Neural crest cell (in vitro differentiated cells): ENCODE results near the gene TBC1D24. TPM values are rescaled to one million over a fixed set of nuclear protein-coding genes. Genes with fewer than 3 reads are reported as not detected.

Experiments used
- DNase-seq: peaks from one replicate; pipeline ENCODE4 v3.0.0; 2021; ENCODE audit warnings: low read depth, mixed read lengths, low spot score
- H3K27ac Mint-ChIP-seq: one replicate; pipeline ENCODE4 v1.8.0; 2021; ENCODE audit warnings: mild to moderate bottlenecking, mixed read lengths; ENCODE audit not compliant: unreplicated experiment
- H3K27me3 Mint-ChIP-seq: 2 replicates; pipeline ENCODE4 v1.8.0; 2021; ENCODE audit warnings: low read depth, mild to moderate bottlenecking, mixed read lengths
- H3K36me3 Mint-ChIP-seq: 2 replicates; pipeline ENCODE4 v1.8.0; 2021; ENCODE audit warnings: low read depth, mild to moderate bottlenecking, mixed read lengths
- H3K4me1 Mint-ChIP-seq: 2 replicates; pipeline ENCODE4 v1.8.0; 2021; ENCODE audit warnings: mixed read lengths
- H3K4me3 Mint-ChIP-seq: one replicate; pipeline ENCODE4 v1.8.0; 2021; ENCODE audit warnings: mild to moderate bottlenecking, mixed read lengths
- H3K9me3 Mint-ChIP-seq: 2 replicates; pipeline ENCODE4 v1.8.0; 2021; ENCODE audit warnings: mixed read lengths
- total RNA-seq: library from RNA; stranded (reverse); gene quantifications from 2 replicates; pipeline ENCODE4 v1.2.1, GENCODE V29; 2021
- TF ChIP-seq, protein P1 (sequence below): fragments of 200-600 bp; sonication (generic); conservative IDR thresholded peaks from 2 replicates; pipeline ENCODE4 v1.5.0; 2021; ENCODE audit warnings: antibody characterized with exemption, mild to moderate bottlenecking

Gene TBC1D24
- total RNA-seq, 1 donor from 2014 or later = 30.0 TPM

GRCh38 chr16:2458887-2459646 lies 15.9 kb upstream of the TBC1D24 start:
- no peak for DNase-seq
- Mint-ChIP-seq H3K27ac (peak overlapping the region; percentile 95), H3K27me3 (peaks cover 3% of the 10 kb centered on the region), H3K4me1 (peaks cover 12% of the 10 kb centered on the region), H3K4me3 (peak overlapping the region; percentile 90), H3K36me3 (peaks cover 3% of the 10 kb centered on the region), H3K9me3 (no peaks in the 10 kb centered on the region)
- TF ChIP-seq, protein P1, sequence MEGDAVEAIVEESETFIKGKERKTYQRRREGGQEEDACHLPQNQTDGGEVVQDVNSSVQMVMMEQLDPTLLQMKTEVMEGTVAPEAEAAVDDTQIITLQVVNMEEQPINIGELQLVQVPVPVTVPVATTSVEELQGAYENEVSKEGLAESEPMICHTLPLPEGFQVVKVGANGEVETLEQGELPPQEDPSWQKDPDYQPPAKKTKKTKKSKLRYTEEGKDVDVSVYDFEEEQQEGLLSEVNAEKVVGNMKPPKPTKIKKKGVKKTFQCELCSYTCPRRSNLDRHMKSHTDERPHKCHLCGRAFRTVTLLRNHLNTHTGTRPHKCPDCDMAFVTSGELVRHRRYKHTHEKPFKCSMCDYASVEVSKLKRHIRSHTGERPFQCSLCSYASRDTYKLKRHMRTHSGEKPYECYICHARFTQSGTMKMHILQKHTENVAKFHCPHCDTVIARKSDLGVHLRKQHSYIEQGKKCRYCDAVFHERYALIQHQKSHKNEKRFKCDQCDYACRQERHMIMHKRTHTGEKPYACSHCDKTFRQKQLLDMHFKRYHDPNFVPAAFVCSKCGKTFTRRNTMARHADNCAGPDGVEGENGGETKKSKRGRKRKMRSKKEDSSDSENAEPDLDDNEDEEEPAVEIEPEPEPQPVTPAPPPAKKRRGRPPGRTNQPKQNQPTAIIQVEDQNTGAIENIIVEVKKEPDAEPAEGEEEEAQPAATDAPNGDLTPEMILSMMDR = no peak

GRCh38 chr16:2459647-2460390 lies 15.1 kb upstream of the TBC1D24 start, which contains the start of gene TEDC2:
Gene TEDC2 (plus strand): TSS chr16:2460109. CDS start chr16:2460145, 36 bp downstream.
- Mint-ChIP-seq H3K4me1 (peaks cover 12% of the 10 kb centered on the region), H3K9me3 (no peaks in the 10 kb centered on the region), H3K27me3 (peaks cover 3% of the 10 kb centered on the region), H3K4me3 (peak within 1 kb of the TSS; percentile 90), H3K27ac (peak within 1 kb of the TSS; percentile 95), H3K36me3 (peaks cover 3% of the 10 kb centered on the region)
- TF ChIP-seq, protein P1 = no peak
- peak; percentile 97 for DNase-seq

- H3K36me3 Mint-ChIP-seq = peaks cover 3% of the 10 kb centered on the region
- peaks cover 12% of the 10 kb centered on the region for H3K4me1 Mint-ChIP-seq
- TF ChIP-seq, protein P1 = no peak
- no peak overlapping the region for H3K27ac Mint-ChIP-seq
- DNase-seq = no peak
- H3K9me3 Mint-ChIP-seq = no peaks in the 10 kb centered on the region
- H3K4me3 Mint-ChIP-seq = peak overlapping the region; percentile 90
- H3K27me3 Mint-ChIP-seq = peaks cover 5% of the 10 kb centered on the region
Observed at GRCh38 chr16:2460391-2460713, 14.6 kb upstream of the TBC1D24 start.

- H3K27me3 Mint-ChIP-seq = peaks cover 7% of the 10 kb centered on the region
- H3K9me3 Mint-ChIP-seq = no peaks in the 10 kb centered on the region
- peaks cover 3% of the 10 kb centered on the region for H3K36me3 Mint-ChIP-seq
- peaks cover 12% of the 10 kb centered on the region for H3K4me1 Mint-ChIP-seq
- H3K4me3 Mint-ChIP-seq = peak overlapping the region; percentile 73
- no peak for DNase-seq
- peak overlapping the region; percentile 50 for H3K27ac Mint-ChIP-seq
- TF ChIP-seq, protein P1 = no peak
Observed at GRCh38 chr16:2460916-2461315, 14.0 kb upstream of the TBC1D24 start.

GRCh38 chr16:2462031-2462866 lies 12.7 kb upstream of the TBC1D24 start:
- H3K27ac Mint-ChIP-seq = no peak overlapping the region
- no peak for DNase-seq
- no peaks in the 10 kb centered on the region for H3K9me3 Mint-ChIP-seq
- H3K36me3 Mint-ChIP-seq = peaks cover 3% of the 10 kb centered on the region
- TF ChIP-seq, protein P1 = no peak
- peak overlapping the region; percentile 44 for H3K4me3 Mint-ChIP-seq
- peaks cover 12% of the 10 kb centered on the region for H3K4me1 Mint-ChIP-seq
- H3K27me3 Mint-ChIP-seq = peaks cover 8% of the 10 kb centered on the region
